ENCODE results near the gene FARSA. TPM values are rescaled to one million over a fixed set of nuclear protein-coding genes. Genes with fewer than 3 reads are reported as not detected.

FARSA gene
- total RNA-seq, 1 donor from 2014 or later: 76.7 TPM

GRCh38 chr19:12938779-12939601 lies 5.5 kb upstream of the FARSA start:
- no peak for FAIRE-seq

GRCh38 chr19:12937927-12938778 lies 4.6 kb upstream of the FARSA start, which contains the start of gene CALR:
Gene CALR (plus strand): TSS chr19:12938609. CDS start chr19:12938680, 71 bp downstream.
- peaks cover 49% of the 10 kb centered on the region for H3K79me2 ChIP-seq (ENCODE audit: insufficient read depth, low read length)
- peak within 1 kb of the TSS; percentile 83 for H3K27ac ChIP-seq (ENCODE audit: low read depth, low read length)
- H3K4me1 ChIP-seq (ENCODE audit: insufficient read depth, low read length): peaks cover 25% of the 10 kb centered on the region
- no peaks in the 10 kb centered on the region for H3K27me3 ChIP-seq (ENCODE audit: insufficient read depth, low read length)
- Mint-ChIP-seq H3K27ac (ENCODE audit: unreplicated experiment) (peak within 1 kb of the TSS; percentile 96), H3K4me1 (ENCODE audit: low read depth, unreplicated experiment) (peaks cover 22% of the 10 kb centered on the region), H3K9me3 (ENCODE audit: unreplicated experiment) (no peaks in the 10 kb centered on the region), H3K4me3 (ENCODE audit: unreplicated experiment) (peak within 1 kb of the TSS; percentile 100), H3K36me3 (ENCODE audit: low read depth, unreplicated experiment) (peaks cover 22% of the 10 kb centered on the region), H3K27me3 (ENCODE audit: low read depth, unreplicated experiment) (no peaks in the 10 kb centered on the region)
- TF ChIP-seq EZH2 (IDR thresholded peaks at IDR 0.05; ENCODE audit: insufficient read depth, low read length): no peak
- no peak for TF ChIP-seq CTCF (IDR thresholded peaks at IDR 0.05; ENCODE audit: insufficient read depth, low read depth, low read length)
- peak within 1 kb of the TSS; percentile 91 for H3K4me3 ChIP-seq (ENCODE audit: insufficient read depth, low read depth, low read length)
- H3K36me3 ChIP-seq (ENCODE audit: insufficient read depth, low read length): peaks cover 26% of the 10 kb centered on the region
- H3K4me2 ChIP-seq (ENCODE audit: low read length): peak within 1 kb of the TSS; percentile 97
- H3K9ac ChIP-seq (ENCODE audit: low read length): peak within 1 kb of the TSS; percentile 97
- peak; percentile 97 for DNase-seq (ENCODE audit: low read depth)
- peak within 1 kb of the TSS; percentile 70 for H2AFZ ChIP-seq (ENCODE audit: low read depth, low read length)
- peaks cover 46% of the 10 kb centered on the region for H4K20me1 ChIP-seq (ENCODE audit: insufficient read depth, low read length)
- FAIRE-seq: peak; percentile 60
- no peaks in the 10 kb centered on the region for H3K9me3 ChIP-seq (ENCODE audit: insufficient read depth, low read depth, low read length)

More at GRCh38 chr19:12938779-12939601, 5.5 kb upstream of the FARSA start:
- peak overlapping the region; percentile 83 for H3K27ac ChIP-seq (ENCODE audit: low read depth, low read length)
- peaks cover 52% of the 10 kb centered on the region for H3K79me2 ChIP-seq (ENCODE audit: insufficient read depth, low read length)
- peaks cover 31% of the 10 kb centered on the region for H3K4me1 ChIP-seq (ENCODE audit: insufficient read depth, low read length)
- peak overlapping the region; percentile 91 for H3K4me3 ChIP-seq (ENCODE audit: insufficient read depth, low read depth, low read length)
- peaks cover 32% of the 10 kb centered on the region for H3K36me3 ChIP-seq (ENCODE audit: insufficient read depth, low read length)
- Mint-ChIP-seq H3K27ac (ENCODE audit: unreplicated experiment) (peak overlapping the region; percentile 96), H3K27me3 (ENCODE audit: low read depth, unreplicated experiment) (no peaks in the 10 kb centered on the region), H3K4me1 (ENCODE audit: low read depth, unreplicated experiment) (peaks cover 29% of the 10 kb centered on the region), H3K4me3 (ENCODE audit: unreplicated experiment) (peak overlapping the region; percentile 100), H3K9me3 (ENCODE audit: unreplicated experiment) (no peaks in the 10 kb centered on the region), H3K36me3 (ENCODE audit: low read depth, unreplicated experiment) (peaks cover 22% of the 10 kb centered on the region)
- peak overlapping the region; percentile 97 for H3K4me2 ChIP-seq (ENCODE audit: low read length)
- TF ChIP-seq EZH2 (IDR thresholded peaks at IDR 0.05; ENCODE audit: insufficient read depth, low read length): no peak
- TF ChIP-seq CTCF (IDR thresholded peaks at IDR 0.05; ENCODE audit: insufficient read depth, low read depth, low read length): no peak
- peaks cover 54% of the 10 kb centered on the region for H4K20me1 ChIP-seq (ENCODE audit: insufficient read depth, low read length)
- H3K27me3 ChIP-seq (ENCODE audit: insufficient read depth, low read length): no peaks in the 10 kb centered on the region
- H2AFZ ChIP-seq (ENCODE audit: low read depth, low read length): no peak overlapping the region
- peak; percentile 30 for DNase-seq (ENCODE audit: low read depth)
- H3K9ac ChIP-seq (ENCODE audit: low read length): peak overlapping the region; percentile 97
- H3K9me3 ChIP-seq (ENCODE audit: insufficient read depth, low read depth, low read length): no peaks in the 10 kb centered on the region

Measured in astrocyte (in vitro differentiated cells and primary cell).